GM23338 (cell line): ENCODE results near the gene NPVF. TPM values are rescaled to one million over a fixed set of nuclear protein-coding genes. Genes with fewer than 3 reads are reported as not detected.

Experiments
- ATAC-seq: fragments of 200-7000 bp; cut with Tn5 transposase; 3 replicates; pipeline ENCODE4 v1.9.1; 2020
- DNase-seq: peaks from one replicate; pipeline ENCODE4 v3.0.0-alpha.2; 2015; ENCODE audit warnings: low spot score
- H2AFZ ChIP-seq: fragments of 200-600 bp; sonication (generic); 2 replicates; pipeline ENCODE4 v1.8.0; 2016; ENCODE audit warnings: antibody characterized with exemption, mild to moderate bottlenecking, moderate library complexity
- H3F3A ChIP-seq: fragments of 200-600 bp; sonication (generic); replicated peaks from 2 replicates; pipeline ENCODE4 v1.8.0; 2017; ENCODE audit warnings: antibody characterized with exemption, mixed run types, low read depth
- H3K27ac ChIP-seq: fragments of 200-600 bp; sonication (generic); 2 replicates; pipeline ENCODE4 v1.6.1; 2016; ENCODE audit warnings: low read depth
- H3K27me3 ChIP-seq: fragments of 200-600 bp; sonication (generic); 2 replicates; pipeline ENCODE4 v1.8.0; 2016; ENCODE audit warnings: mild to moderate bottlenecking, mixed run types, moderate library complexity; ENCODE audit not compliant: insufficient read depth
- H3K36me3 ChIP-seq: fragments of 200-600 bp; sonication (generic); 2 replicates; pipeline ENCODE4 v1.8.0; 2016; ENCODE audit warnings: mild to moderate bottlenecking; ENCODE audit not compliant: insufficient read depth
- H3K4me1 ChIP-seq: fragments of 200-600 bp; sonication (generic); 2 replicates; pipeline ENCODE4 v1.8.0; 2016; ENCODE audit warnings: mild to moderate bottlenecking, moderate library complexity; ENCODE audit not compliant: insufficient read depth
- H3K4me2 ChIP-seq: fragments of 200-600 bp; sonication (generic); 2 replicates; pipeline ENCODE4 v1.7.1; 2017; ENCODE audit warnings: mixed run types
- H3K4me3 ChIP-seq: fragments of 200-600 bp; sonication (generic); 2 replicates; pipeline ENCODE4 v1.6.1; 2016; ENCODE audit warnings: mixed run types
- H3K79me2 ChIP-seq: fragments of 200-600 bp; sonication (generic); replicated peaks from 2 replicates; pipeline ENCODE4 v1.8.0; 2017; ENCODE audit warnings: mild to moderate bottlenecking; ENCODE audit not compliant: insufficient read depth
- H3K9me2 ChIP-seq: fragments of 200-600 bp; sonication (generic); 2 replicates; pipeline ENCODE4 v1.8.0; 2017; ENCODE audit not compliant: insufficient read depth
- H4K20me1 ChIP-seq: fragments of 200-600 bp; sonication (generic); replicated peaks from 2 replicates; pipeline ENCODE4 v1.8.0; 2017; ENCODE audit warnings: mild to moderate bottlenecking; ENCODE audit not compliant: insufficient read depth
- H3K27ac Mint-ChIP-seq: 2 replicates; pipeline ENCODE4 v1.8.0; 2020; ENCODE audit warnings: inconsistent platforms, mild to moderate bottlenecking, moderate library complexity, mixed read lengths
- H3K27me3 Mint-ChIP-seq: 3 replicates; pipeline ENCODE4 v1.8.0; 2022; ENCODE audit warnings: low read depth, mild to moderate bottlenecking, moderate library complexity, mixed read lengths, inconsistent platforms; ENCODE audit not compliant: insufficient read depth, poor library complexity
- H3K36me3 Mint-ChIP-seq: 3 replicates; pipeline ENCODE4 v1.8.0; 2021; ENCODE audit warnings: low read depth, mild to moderate bottlenecking, inconsistent platforms, moderate library complexity, mixed read lengths
- H3K4me1 Mint-ChIP-seq: 3 replicates; pipeline ENCODE4 v1.8.0; 2020; ENCODE audit warnings: mild to moderate bottlenecking, inconsistent platforms, mixed read lengths
- H3K4me3 Mint-ChIP-seq: 3 replicates; pipeline ENCODE4 v1.8.0; 2021; ENCODE audit warnings: moderate library complexity, mild to moderate bottlenecking, inconsistent platforms, mixed read lengths
- H3K9me3 Mint-ChIP-seq: 3 replicates; pipeline ENCODE4 v1.8.0; 2020; ENCODE audit warnings: moderate library complexity, mild to moderate bottlenecking, inconsistent platforms, mixed read lengths
- CREB1 ChIP-seq: fragments of 250-450 bp; sonication (Bioruptor Pico); IDR thresholded peaks from 2 replicates; pipeline ENCODE4 v1.5.0; 2020; ENCODE audit warnings: low read depth, mild to moderate bottlenecking, moderate library complexity
- EZH2 ChIP-seq: fragments of 200-600 bp; sonication (generic); IDR thresholded peaks from one replicate; pipeline ENCODE4 v1.8.0; 2017; ENCODE audit warnings: antibody characterized with exemption, mild to moderate bottlenecking, low read depth; ENCODE audit not compliant: unreplicated experiment
- EZH2phosphoT487 ChIP-seq: fragments of 200-600 bp; sonication (generic); IDR thresholded peaks from one replicate; pipeline ENCODE4 v1.8.1; 2018; ENCODE audit warnings: antibody characterized with exemption; ENCODE audit not compliant: unreplicated experiment
- JUNB ChIP-seq: IDR thresholded peaks from one replicate; pipeline ENCODE4 v1.6.1; 2016; ENCODE audit warnings: antibody characterized with exemption; ENCODE audit not compliant: unreplicated experiment
- NANOG ChIP-seq: IDR thresholded peaks from 2 replicates; pipeline ENCODE4 v1.6.1; 2016; ENCODE audit warnings: antibody characterized with exemption, borderline replicate concordance
- POLR2AphosphoS5 ChIP-seq: IDR thresholded peaks from 2 replicates; pipeline ENCODE4 v1.6.1; 2016; ENCODE audit warnings: antibody characterized with exemption, low read depth
- STAT1 ChIP-seq: IDR thresholded peaks from one replicate; pipeline ENCODE4 v1.6.1; 2016; ENCODE audit warnings: antibody characterized with exemption; ENCODE audit not compliant: unreplicated experiment
- ZNF114 ChIP-seq: fragments of 250-450 bp; sonication (Bioruptor Pico); IDR thresholded peaks from 2 replicates; pipeline ENCODE4 v1.5.0; 2020; ENCODE audit warnings: mild to moderate bottlenecking, moderate library complexity
- ZNF331 ChIP-seq: fragments of 250-450 bp; sonication (Bioruptor Pico); IDR thresholded peaks from 2 replicates; pipeline ENCODE4 v1.5.0; 2020; ENCODE audit warnings: low read depth, mild to moderate bottlenecking, moderate library complexity
- polyA plus RNA-seq: library from polyadenylated mRNA; unstranded; fragments of >200 nt; fragmentation: Nextera tagmentation; extraction: Ambion mirVana; gene quantifications from 2 replicates; pipeline ENCODE4 v1.2.1, GENCODE V29; 2016
- total RNA-seq: library from RNA; depleted of rRNA; stranded (reverse); fragments of >200 nt; shearing (Covaris generic); gene quantifications from 2 replicates; pipeline ENCODE4 v1.2.3, GENCODE V29; 2014
- TF ChIP-seq, protein P1 (sequence below), 2 experiments: fragments of 200-600 bp in 1 of 2; sonication (generic) in 1 of 2; conservative IDR thresholded peaks; 2 replicates each; pipeline versions ENCODE4 v1.5.1 to v1.6.1; 2016 to 2017; ENCODE audit warnings: antibody characterized with exemption in 2 of 2, low read depth in 2 of 2, mild to moderate bottlenecking in 2 of 2, moderate library complexity in 1 of 2
- TF ChIP-seq, protein P2 (sequence below): IDR thresholded peaks from 2 replicates; pipeline ENCODE4 v1.6.1; 2016; ENCODE audit warnings: antibody characterized with exemption
- TF ChIP-seq, protein P3 (sequence below): fragments of 250-450 bp; sonication (Bioruptor Pico); IDR thresholded peaks from 2 replicates; pipeline ENCODE4 v1.5.0; 2020; ENCODE audit warnings: mild to moderate bottlenecking, moderate library complexity
- TF ChIP-seq, protein P4 (sequence below): IDR thresholded peaks from one replicate; pipeline ENCODE4 v1.6.1; 2018; ENCODE audit warnings: antibody characterized with exemption; ENCODE audit not compliant: unreplicated experiment

NPVF gene
- total and polyA plus RNA-seq, 2 experiments from 2014 or later: not detected

DNA sequence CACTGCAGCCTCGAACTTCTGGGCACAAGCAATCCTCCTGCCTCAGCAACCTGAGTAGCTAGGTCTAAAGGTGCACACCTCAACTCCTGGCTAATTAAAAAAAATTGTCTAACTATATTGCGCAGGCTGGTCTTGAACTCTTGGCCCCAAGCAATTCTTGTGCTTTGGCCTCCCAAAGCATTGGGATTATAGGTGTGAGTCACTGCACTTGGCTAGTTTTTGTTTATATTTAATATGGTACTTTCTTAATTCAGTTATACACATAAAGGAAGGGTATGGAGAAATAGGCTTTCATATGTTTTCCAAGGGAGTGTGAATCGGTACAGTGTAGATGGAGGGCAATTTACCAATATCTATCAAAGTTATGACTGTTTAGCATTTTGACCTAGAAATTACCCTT, 20.4 kb downstream of the NPVF start:
- H3K27me3 Mint-ChIP-seq: peaks cover 2% of the 10 kb centered on the region
- DNase-seq (no peak), ATAC-seq (no peak)
- H3K4me1 Mint-ChIP-seq: no peaks in the 10 kb centered on the region
- H4K20me1 ChIP-seq: no peaks in the 10 kb centered on the region
- no peak overlapping the region for H3K4me3 ChIP-seq
- H3K27ac Mint-ChIP-seq: no peak overlapping the region
- no peaks in the 10 kb centered on the region for H3K79me2 ChIP-seq
- no peaks in the 10 kb centered on the region for H3K9me2 ChIP-seq
- no peak overlapping the region for H3K27ac ChIP-seq
- H3K9me3 Mint-ChIP-seq: peaks cover 5% of the 10 kb centered on the region
- no peaks in the 10 kb centered on the region for H3K27me3 ChIP-seq
- H3K4me3 Mint-ChIP-seq: no peak overlapping the region
- 0 out of 3 replicates have a peak, but pooled peaks cover 2% of the 10 kb centered on the region for H3K36me3 Mint-ChIP-seq
- H3K4me2 ChIP-seq: no peak overlapping the region
- H3F3A ChIP-seq: no peaks in the 10 kb centered on the region
- H3K36me3 ChIP-seq: no peaks in the 10 kb centered on the region
- no peak overlapping the region for H2AFZ ChIP-seq
- TF ChIP-seq, protein P1, sequence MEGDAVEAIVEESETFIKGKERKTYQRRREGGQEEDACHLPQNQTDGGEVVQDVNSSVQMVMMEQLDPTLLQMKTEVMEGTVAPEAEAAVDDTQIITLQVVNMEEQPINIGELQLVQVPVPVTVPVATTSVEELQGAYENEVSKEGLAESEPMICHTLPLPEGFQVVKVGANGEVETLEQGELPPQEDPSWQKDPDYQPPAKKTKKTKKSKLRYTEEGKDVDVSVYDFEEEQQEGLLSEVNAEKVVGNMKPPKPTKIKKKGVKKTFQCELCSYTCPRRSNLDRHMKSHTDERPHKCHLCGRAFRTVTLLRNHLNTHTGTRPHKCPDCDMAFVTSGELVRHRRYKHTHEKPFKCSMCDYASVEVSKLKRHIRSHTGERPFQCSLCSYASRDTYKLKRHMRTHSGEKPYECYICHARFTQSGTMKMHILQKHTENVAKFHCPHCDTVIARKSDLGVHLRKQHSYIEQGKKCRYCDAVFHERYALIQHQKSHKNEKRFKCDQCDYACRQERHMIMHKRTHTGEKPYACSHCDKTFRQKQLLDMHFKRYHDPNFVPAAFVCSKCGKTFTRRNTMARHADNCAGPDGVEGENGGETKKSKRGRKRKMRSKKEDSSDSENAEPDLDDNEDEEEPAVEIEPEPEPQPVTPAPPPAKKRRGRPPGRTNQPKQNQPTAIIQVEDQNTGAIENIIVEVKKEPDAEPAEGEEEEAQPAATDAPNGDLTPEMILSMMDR (conservative IDR thresholded peaks at IDR 0.05; ENCODE audit: low read depth in 2 of 2): no peak
- TF ChIP-seq ZNF114 (CRISPR knock-in tag) (no peak), ZNF331 (CRISPR knock-in tag) (no peak), EZH2phosphoT487 (no peak), EZH2 (no peak), STAT1 (no peak), JUNB (no peak), NANOG (no peak), CREB1 (CRISPR knock-in tag) (no peak), POLR2AphosphoS5 (no peak)
- TF ChIP-seq, protein P2, sequence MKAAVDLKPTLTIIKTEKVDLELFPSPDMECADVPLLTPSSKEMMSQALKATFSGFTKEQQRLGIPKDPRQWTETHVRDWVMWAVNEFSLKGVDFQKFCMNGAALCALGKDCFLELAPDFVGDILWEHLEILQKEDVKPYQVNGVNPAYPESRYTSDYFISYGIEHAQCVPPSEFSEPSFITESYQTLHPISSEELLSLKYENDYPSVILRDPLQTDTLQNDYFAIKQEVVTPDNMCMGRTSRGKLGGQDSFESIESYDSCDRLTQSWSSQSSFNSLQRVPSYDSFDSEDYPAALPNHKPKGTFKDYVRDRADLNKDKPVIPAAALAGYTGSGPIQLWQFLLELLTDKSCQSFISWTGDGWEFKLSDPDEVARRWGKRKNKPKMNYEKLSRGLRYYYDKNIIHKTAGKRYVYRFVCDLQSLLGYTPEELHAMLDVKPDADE: no peak
- TF ChIP-seq, protein P3, sequence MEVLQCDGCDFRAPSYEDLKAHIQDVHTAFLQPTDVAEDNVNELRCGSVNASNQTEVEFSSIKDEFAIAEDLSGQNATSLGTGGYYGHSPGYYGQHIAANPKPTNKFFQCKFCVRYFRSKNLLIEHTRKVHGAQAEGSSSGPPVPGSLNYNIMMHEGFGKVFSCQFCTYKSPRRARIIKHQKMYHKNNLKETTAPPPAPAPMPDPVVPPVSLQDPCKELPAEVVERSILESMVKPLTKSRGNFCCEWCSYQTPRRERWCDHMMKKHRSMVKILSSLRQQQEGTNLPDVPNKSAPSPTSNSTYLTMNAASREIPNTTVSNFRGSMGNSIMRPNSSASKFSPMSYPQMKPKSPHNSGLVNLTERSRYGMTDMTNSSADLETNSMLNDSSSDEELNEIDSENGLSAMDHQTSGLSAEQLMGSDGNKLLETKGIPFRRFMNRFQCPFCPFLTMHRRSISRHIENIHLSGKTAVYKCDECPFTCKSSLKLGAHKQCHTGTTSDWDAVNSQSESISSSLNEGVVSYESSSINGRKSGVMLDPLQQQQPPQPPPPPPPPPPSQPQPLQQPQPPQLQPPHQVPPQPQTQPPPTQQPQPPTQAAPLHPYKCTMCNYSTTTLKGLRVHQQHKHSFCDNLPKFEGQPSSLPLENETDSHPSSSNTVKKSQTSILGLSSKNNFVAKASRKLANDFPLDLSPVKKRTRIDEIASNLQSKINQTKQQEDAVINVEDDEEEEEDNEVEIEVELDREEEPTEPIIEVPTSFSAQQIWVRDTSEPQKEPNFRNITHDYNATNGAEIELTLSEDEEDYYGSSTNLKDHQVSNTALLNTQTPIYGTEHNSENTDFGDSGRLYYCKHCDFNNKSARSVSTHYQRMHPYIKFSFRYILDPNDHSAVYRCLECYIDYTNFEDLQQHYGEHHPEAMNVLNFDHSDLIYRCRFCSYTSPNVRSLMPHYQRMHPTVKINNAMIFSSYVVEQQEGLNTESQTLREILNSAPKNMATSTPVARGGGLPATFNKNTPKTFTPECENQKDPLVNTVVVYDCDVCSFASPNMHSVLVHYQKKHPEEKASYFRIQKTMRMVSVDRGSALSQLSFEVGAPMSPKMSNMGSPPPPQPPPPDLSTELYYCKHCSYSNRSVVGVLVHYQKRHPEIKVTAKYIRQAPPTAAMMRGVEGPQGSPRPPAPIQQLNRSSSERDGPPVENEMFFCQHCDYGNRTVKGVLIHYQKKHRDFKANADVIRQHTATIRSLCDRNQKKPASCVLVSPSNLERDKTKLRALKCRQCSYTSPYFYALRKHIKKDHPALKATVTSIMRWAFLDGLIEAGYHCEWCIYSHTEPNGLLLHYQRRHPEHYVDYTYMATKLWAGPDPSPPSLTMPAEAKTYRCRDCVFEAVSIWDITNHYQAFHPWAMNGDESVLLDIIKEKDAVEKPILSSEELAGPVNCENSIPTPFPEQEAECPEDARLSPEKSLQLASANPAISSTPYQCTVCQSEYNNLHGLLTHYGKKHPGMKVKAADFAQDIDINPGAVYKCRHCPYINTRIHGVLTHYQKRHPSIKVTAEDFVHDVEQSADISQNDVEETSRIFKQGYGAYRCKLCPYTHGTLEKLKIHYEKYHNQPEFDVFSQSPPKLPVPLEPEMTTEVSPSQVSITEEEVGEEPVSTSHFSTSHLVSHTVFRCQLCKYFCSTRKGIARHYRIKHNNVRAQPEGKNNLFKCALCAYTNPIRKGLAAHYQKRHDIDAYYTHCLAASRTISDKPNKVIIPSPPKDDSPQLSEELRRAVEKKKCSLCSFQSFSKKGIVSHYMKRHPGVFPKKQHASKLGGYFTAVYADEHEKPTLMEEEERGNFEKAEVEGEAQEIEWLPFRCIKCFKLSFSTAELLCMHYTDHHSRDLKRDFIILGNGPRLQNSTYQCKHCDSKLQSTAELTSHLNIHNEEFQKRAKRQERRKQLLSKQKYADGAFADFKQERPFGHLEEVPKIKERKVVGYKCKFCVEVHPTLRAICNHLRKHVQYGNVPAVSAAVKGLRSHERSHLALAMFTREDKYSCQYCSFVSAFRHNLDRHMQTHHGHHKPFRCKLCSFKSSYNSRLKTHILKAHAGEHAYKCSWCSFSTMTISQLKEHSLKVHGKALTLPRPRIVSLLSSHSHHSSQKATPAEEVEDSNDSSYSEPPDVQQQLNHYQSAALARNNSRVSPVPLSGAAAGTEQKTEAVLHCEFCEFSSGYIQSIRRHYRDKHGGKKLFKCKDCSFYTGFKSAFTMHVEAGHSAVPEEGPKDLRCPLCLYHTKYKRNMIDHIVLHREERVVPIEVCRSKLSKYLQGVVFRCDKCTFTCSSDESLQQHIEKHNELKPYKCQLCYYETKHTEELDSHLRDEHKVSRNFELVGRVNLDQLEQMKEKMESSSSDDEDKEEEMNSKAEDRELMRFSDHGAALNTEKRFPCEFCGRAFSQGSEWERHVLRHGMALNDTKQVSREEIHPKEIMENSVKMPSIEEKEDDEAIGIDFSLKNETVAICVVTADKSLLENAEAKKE (CRISPR knock-in tag): no peak
- TF ChIP-seq, protein P4, sequence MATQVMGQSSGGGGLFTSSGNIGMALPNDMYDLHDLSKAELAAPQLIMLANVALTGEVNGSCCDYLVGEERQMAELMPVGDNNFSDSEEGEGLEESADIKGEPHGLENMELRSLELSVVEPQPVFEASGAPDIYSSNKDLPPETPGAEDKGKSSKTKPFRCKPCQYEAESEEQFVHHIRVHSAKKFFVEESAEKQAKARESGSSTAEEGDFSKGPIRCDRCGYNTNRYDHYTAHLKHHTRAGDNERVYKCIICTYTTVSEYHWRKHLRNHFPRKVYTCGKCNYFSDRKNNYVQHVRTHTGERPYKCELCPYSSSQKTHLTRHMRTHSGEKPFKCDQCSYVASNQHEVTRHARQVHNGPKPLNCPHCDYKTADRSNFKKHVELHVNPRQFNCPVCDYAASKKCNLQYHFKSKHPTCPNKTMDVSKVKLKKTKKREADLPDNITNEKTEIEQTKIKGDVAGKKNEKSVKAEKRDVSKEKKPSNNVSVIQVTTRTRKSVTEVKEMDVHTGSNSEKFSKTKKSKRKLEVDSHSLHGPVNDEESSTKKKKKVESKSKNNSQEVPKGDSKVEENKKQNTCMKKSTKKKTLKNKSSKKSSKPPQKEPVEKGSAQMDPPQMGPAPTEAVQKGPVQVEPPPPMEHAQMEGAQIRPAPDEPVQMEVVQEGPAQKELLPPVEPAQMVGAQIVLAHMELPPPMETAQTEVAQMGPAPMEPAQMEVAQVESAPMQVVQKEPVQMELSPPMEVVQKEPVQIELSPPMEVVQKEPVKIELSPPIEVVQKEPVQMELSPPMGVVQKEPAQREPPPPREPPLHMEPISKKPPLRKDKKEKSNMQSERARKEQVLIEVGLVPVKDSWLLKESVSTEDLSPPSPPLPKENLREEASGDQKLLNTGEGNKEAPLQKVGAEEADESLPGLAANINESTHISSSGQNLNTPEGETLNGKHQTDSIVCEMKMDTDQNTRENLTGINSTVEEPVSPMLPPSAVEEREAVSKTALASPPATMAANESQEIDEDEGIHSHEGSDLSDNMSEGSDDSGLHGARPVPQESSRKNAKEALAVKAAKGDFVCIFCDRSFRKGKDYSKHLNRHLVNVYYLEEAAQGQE: no peak
- no peaks in the 10 kb centered on the region for H3K4me1 ChIP-seq
